Uterus (tissue), 2 donors: ENCODE data around the gene INF2.

Experiments used
- POLR2A ChIP-seq, 2 donors: fragments of 450-650 bp; IDR thresholded peaks; one replicate each; pipeline ENCODE4 v1.6.1; 2016; ENCODE audit warnings: antibody characterized with exemption in 2 of 2, mild to moderate bottlenecking in 1 of 2, moderate library complexity in 1 of 2
- TF ChIP-seq, protein P1 (sequence below), 4 experiments: fragments of 200-600 bp in 2 of 4; fragments of 450-650 bp in 2 of 4; sonication (generic) in 2 of 4; IDR thresholded peaks; one replicate each; pipeline ENCODE4 v1.5.1; 2016 to 2019; ENCODE audit warnings: antibody characterized with exemption in 4 of 4, mild to moderate bottlenecking in 2 of 4, moderate library complexity in 1 of 4

DNA sequence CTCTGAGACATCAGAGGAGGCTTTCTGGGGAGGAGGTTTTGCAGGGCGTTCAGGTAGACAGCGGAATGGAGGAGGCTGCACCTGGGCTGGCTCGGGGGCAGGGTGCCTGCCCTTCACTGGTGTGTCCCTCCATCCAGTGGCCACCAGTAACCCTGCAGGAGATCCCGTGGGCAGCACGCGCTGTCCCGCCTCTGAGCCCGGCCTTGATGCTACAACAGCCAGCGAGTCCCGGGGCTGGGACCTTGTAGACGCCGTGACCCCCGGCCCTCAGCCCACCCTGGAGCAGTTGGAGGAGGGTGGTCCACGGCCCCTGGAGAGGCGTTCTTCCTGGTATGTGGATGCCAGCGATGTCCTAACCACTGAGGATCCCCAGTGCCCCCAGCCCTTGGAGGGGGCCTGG is 24.6 kb downstream of the INF2 start:
- TF ChIP-seq, protein P1, sequence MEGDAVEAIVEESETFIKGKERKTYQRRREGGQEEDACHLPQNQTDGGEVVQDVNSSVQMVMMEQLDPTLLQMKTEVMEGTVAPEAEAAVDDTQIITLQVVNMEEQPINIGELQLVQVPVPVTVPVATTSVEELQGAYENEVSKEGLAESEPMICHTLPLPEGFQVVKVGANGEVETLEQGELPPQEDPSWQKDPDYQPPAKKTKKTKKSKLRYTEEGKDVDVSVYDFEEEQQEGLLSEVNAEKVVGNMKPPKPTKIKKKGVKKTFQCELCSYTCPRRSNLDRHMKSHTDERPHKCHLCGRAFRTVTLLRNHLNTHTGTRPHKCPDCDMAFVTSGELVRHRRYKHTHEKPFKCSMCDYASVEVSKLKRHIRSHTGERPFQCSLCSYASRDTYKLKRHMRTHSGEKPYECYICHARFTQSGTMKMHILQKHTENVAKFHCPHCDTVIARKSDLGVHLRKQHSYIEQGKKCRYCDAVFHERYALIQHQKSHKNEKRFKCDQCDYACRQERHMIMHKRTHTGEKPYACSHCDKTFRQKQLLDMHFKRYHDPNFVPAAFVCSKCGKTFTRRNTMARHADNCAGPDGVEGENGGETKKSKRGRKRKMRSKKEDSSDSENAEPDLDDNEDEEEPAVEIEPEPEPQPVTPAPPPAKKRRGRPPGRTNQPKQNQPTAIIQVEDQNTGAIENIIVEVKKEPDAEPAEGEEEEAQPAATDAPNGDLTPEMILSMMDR (IDR thresholded peaks at IDR 0.05), result no peak
- no peak for TF ChIP-seq POLR2A (IDR thresholded peaks at IDR 0.05)
